GM19467 (cell line): ENCODE data around the gene CFAP97.
"Not testable (repeated sequence)": the region's sequence is repeated elsewhere in the genome, so short reads cannot be mapped to it uniquely, and the experiment has no call there.

Experiments
- ATAC-seq: cut with Tn5 transposase; IDR thresholded peaks from one replicate; pipeline ENCODE4 v1.9.1; 2021; ENCODE audit warnings: mild to moderate bottlenecking, moderate library complexity; ENCODE audit not compliant: unreplicated experiment

The CFAP97 gene

DNA sequence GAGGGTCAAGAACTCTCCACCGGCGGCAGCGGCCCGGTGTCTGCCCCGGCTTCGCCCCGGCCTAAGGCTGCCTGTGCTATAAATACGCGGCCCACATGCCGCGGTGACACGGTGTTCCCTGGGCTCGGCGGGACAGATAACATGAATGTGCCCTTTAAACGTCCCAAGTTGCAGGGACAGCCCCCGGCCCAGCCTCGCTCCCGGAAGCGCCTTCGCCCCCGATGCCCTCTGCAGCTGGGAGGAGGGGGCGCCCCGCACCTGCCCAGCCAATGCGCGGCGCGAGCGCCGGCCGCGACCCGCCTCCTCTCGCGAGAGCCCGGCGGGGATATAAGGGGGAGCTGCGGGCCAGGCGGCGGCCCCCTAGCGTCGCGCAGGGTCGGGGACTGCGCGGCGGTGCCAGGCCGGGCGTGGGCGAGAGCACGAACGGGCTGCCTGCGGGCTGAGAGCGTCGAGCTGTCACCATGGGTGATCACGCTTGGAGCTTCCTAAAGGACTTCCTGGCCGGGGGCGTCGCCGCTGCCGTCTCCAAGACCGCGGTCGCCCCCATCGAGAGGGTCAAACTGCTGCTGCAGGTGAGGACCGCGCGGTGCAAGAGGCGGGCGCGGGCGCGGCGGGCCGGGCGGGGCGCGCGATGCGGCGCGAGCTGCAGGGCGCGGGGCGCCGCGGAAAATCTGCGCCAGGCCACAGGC, 60.7 kb downstream of the CFAP97 start, which contains the start of gene SLC25A4:
Gene SLC25A4 (plus strand): TSS at position 355 of the 689 bp plus-strand sequence. CDS start 107 bp downstream, at position 462.
- ATAC-seq, result peak; percentile 97

DNA sequence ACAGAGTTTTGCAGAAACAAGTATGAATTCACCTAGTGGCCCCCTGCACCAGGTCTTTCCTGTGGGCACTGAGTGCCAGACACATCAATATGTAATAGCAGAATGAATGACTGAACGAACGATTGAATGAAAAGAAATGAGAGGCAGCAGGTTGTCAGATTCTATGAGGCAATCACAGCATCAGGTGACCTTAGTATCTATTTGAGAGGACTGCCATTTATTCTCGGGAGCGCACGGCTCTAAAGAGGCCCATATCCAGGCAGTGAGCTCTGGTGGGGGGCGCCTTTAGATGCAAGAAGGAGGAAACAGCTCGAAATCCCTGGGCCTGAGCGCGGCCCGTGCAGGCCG, 61.3 kb downstream of the CFAP97 start:
- ATAC-seq, result no peak

DNA sequence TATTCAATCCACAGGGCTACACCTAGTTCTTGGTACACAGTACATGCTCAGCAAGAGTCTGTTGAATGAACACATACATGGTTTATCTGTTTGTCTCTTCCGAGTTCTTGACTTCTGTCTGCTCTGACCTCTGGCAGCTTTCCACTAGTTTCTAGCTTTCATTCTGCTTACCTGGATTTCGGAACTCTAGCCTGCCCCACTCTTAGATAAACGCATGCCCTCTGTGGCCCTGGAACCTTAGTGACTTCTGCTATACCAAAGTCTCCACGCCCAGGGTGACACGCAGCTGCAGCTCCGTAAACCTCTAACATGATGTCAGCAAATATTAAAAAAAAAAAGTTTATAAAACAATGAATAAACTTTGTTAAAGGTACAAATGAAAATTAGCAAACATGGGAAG, 62.0 kb downstream of the CFAP97 start:
- no peak for ATAC-seq

- no peak for ATAC-seq
Observed at GRCh38 chr4:185139736-185140135, 64.1 kb downstream of the CFAP97 start.

- ATAC-seq, result no peak
Observed at GRCh38 chr4:185138161-185138560, 65.6 kb downstream of the CFAP97 start.

DNA sequence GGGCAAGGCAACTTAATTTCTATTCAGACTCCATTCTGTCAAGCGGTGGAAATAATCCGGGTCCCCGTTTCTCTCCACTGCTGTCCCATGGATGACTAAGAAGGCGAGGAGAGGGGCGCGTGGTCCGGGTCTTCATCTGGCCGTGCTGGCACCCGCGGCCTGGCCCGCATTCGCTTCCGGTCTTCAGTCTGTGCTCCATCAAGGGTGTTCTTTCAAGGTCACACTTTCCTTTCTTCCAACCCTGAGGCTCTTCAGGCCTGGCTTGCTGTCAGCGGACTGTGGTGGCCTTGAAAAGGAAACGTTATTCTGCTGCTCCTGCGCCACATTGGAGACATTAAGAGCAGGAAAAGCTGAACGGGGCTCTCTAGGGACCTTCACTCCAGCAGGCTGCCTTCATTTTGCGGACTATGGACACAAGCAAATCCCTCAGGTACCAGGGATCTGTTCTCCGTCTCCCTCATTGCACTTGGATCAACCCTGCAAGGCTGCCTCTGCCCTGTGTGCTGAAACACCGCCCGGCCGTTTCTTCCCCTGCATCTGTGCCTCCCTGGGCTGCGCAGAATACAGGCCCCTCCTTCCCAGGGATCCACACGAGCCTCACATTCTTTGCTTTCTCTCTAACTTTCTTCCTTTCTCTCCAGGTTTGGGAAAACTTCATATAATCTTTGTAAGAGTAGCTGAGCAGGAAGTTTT, 66.4 kb downstream of the CFAP97 start:
- no peak for ATAC-seq

DNA sequence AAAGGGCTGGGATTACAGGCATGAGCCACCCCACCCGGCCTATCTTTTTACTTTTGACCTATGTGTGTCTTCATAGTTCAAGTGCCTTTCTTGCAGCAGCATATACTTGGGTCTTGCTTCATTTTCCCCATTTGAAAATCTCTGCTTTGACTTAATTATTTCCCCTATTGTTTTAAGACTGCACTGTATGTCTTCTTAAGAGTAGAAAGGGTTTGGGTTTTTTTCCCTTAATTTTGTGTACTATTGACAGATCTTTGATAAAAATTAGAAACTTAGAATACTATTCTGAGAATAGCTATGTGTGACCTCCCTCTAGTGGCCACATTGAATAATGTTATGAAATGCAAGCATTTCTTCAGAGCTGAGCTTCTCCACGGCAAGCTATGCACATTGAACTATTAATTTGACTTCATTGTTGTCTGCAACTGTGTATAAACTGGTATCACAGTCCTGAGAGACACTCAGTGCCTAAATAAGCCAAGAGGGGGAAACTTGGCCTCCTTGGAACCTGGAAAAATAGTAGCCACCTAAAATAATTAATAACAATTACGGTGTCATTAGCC, 69.4 kb downstream of the CFAP97 start:
- no peak for ATAC-seq

GRCh38 chr4:185128272-185129119, 75.3 kb downstream of the CFAP97 start:
- peak; percentile 51 for ATAC-seq

GRCh38 chr4:185127021-185127925, 76.5 kb downstream of the CFAP97 start:
- no peak for ATAC-seq

DNA sequence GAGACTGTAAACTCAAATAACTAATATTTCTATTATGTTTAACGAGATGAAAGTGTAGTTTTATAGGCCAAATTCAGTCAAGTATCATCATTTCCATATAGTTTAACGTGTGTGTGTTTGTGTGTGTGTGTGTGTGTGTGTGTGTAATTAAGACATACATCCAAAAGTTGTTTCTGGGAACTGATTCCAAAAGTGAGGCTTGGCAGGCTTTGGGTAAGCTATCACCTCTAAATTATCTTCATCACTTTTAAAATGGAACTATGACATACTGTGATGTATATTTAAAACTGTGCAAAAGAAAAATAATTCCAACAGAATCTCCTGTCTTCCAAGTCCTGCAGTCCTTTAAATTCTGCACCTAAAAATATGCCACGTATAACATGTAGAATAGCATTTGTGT, 79.8 kb downstream of the CFAP97 start:
- ATAC-seq, result no peak

DNA sequence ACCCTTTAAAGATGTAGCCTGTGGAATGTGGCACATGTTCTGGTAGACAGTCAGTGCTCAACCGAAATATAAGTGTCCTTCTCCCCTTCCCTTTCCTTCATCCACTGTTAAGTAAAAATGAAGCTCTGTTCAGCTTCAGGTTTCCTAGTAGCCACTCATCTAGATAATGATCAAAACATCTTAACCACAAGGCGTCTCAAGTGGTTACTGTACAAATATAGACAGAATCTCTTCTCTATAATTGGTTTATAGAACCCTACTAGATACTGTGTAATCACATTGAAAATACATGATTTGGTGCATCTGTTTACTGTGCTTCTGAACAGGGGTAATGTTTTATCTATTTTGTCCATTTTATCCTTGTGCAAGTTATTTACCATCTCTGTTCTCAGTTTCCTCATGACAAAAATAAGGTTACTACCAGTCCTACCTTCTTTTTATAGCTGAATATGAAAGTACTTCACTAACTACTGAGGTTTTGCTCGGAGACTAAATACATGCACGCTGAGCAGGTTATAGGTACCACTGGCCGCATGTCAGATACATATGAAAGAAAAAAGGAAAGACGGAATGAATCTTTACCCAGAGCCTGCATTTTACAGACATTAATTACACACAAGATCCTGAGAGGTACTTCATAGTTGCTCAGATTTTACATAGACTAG, 81.0 kb downstream of the CFAP97 start:
- peak; percentile 70 for ATAC-seq

GRCh38 chr4:185120631-185120946, 83.2 kb downstream of the CFAP97 start:
- ATAC-seq, result no peak

GRCh38 chr4:185119927-185120630, 83.7 kb downstream of the CFAP97 start:
- no peak for ATAC-seq

- not testable (repeated sequence) for ATAC-seq
Observed at GRCh38 chr4:185119467-185119866, 84.3 kb downstream of the CFAP97 start.

- ATAC-seq, result no peak
Observed at GRCh38 chr4:185118876-185119275, 84.9 kb downstream of the CFAP97 start.

DNA sequence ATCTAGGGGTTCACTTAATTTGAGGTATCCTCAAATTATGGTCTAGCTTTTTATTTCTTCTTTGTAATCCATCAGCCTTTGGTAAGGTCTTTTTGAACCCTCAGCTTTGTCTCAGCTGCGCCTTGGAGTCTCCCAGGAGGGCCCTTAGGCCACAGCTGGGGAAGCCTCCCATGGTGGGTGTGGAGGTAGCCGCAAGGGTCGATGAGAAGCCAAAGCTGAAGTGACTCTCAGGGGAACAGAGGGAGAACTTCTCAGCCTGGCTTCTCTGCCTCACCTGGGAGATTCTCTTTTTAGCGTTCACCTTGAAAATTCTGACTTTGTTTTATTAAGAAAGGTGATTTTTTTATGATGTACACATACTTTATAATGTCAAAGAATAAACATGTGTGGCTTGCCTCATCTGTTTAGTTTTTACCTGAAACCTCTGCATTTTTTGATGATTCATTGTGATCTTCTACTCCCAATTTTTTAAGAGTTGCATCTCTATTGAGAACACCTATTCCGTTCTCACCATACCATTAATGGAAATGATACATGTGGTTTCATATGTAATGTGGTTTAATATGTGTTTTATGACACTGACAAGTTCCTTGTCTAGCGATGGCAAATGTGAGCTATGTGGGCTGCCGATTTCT, 86.4 kb downstream of the CFAP97 start:
- no peak for ATAC-seq

GRCh38 chr4:185115827-185116232, 88.0 kb downstream of the CFAP97 start:
- no peak for ATAC-seq

- ATAC-seq, result no peak
Observed at GRCh38 chr4:185113340-185113739, 90.5 kb downstream of the CFAP97 start.

GRCh38 chr4:185112104-185112503, 91.7 kb downstream of the CFAP97 start:
- no peak for ATAC-seq
